DOHH2 (cell line): ENCODE results near the gene WDR41.

Source experiments
- H3F3A ChIP-seq: fragments of 200-600 bp; sonication (generic), shearing (Covaris generic); 2 replicates; pipeline ENCODE4 v1.6.0; 2016; ENCODE audit warnings: antibody characterized with exemption, mild to moderate bottlenecking; ENCODE audit not compliant: control insufficient read depth, insufficient read depth
- H3K27ac ChIP-seq: fragments of 200-600 bp; sonication (generic); 2 replicates; pipeline ENCODE4 v1.5.1; 2014; ENCODE audit warnings: low read depth, mild to moderate bottlenecking, low read length, moderate library complexity
- H3K27me3 ChIP-seq: fragments of 200-600 bp; sonication (generic); 2 replicates; pipeline ENCODE4 v1.6.1; 2014; ENCODE audit warnings: mild to moderate bottlenecking, low read length, mixed read lengths; ENCODE audit not compliant: control insufficient read depth
- H3K36me3 ChIP-seq: fragments of 200-600 bp; sonication (generic); 2 replicates; pipeline ENCODE4 v1.6.1; 2014; ENCODE audit warnings: mild to moderate bottlenecking, low read length, moderate library complexity, mixed read lengths; ENCODE audit not compliant: control insufficient read depth
- H3K4me1 ChIP-seq: fragments of 200-600 bp; sonication (generic); 2 replicates; pipeline ENCODE4 v1.6.1; 2014; ENCODE audit warnings: mild to moderate bottlenecking, low read length, mixed read lengths; ENCODE audit not compliant: control insufficient read depth
- H3K4me2 ChIP-seq: fragments of 200-600 bp; sonication (generic); 2 replicates; pipeline ENCODE4 v1.6.0; 2014; ENCODE audit warnings: mild to moderate bottlenecking, low read length, moderate library complexity
- H3K4me3 ChIP-seq: fragments of 200-600 bp; sonication (generic); 2 replicates; pipeline ENCODE4 v1.5.1; 2014; ENCODE audit warnings: mild to moderate bottlenecking, low read length, mixed read lengths
- H3K79me2 ChIP-seq: fragments of 200-600 bp; sonication (generic); 2 replicates; pipeline ENCODE4 v1.6.1; 2014; ENCODE audit warnings: mild to moderate bottlenecking, low read length, mixed read lengths; ENCODE audit not compliant: control insufficient read depth
- H3K9me2 ChIP-seq: fragments of 200-600 bp; sonication (generic); replicated peaks from 2 replicates; pipeline ENCODE4 v1.6.1; 2014; ENCODE audit warnings: mild to moderate bottlenecking, low read length, mixed read lengths; ENCODE audit not compliant: control insufficient read depth
- H3K9me3 ChIP-seq: fragments of 200-600 bp; sonication (generic); 2 replicates; pipeline ENCODE4 v1.6.1; 2014; ENCODE audit warnings: antibody characterized with exemption, low read length, mixed read lengths; ENCODE audit not compliant: control insufficient read depth, insufficient read depth
- H4K20me1 ChIP-seq: fragments of 200-600 bp; sonication (generic); 2 replicates; pipeline ENCODE4 v1.6.0; 2014; ENCODE audit warnings: low read depth, mild to moderate bottlenecking, antibody characterized with exemption, low read length, moderate library complexity; ENCODE audit not compliant: control insufficient read depth, insufficient read depth
- CTCF ChIP-seq: fragments of 200-600 bp; sonication (generic); IDR thresholded peaks from one replicate; pipeline ENCODE4 v1.5.1; 2014; ENCODE audit warnings: antibody characterized with exemption, mild to moderate bottlenecking, low read depth, low read length; ENCODE audit not compliant: poor library complexity, severe bottlenecking
- EZH2phosphoT487 ChIP-seq: fragments of 200-600 bp; sonication (generic); IDR thresholded peaks from 2 replicates; pipeline ENCODE4 v1.6.1; 2017; ENCODE audit warnings: borderline replicate concordance, mild to moderate bottlenecking, antibody characterized with exemption, low read length, moderate library complexity, mixed read lengths

Gene WDR41

GRCh38 chr5:77431719-77432118, 60.4 kb downstream of the WDR41 start:
- H3K4me3 ChIP-seq = no peak overlapping the region
- H3K4me1 ChIP-seq = no peaks in the 10 kb centered on the region
- no peaks in the 10 kb centered on the region for H3F3A ChIP-seq
- H3K36me3 ChIP-seq = peaks cover 56% of the 10 kb centered on the region
- H3K27ac ChIP-seq = no peak overlapping the region
- H3K4me2 ChIP-seq = no peak overlapping the region
- H3K27me3 ChIP-seq = no peaks in the 10 kb centered on the region
- no peaks in the 10 kb centered on the region for H3K9me3 ChIP-seq
- TF ChIP-seq CTCF (no peak), EZH2phosphoT487 (no peak)
- no peaks in the 10 kb centered on the region for H3K9me2 ChIP-seq
- H4K20me1 ChIP-seq = no peaks in the 10 kb centered on the region
- H3K79me2 ChIP-seq = no peaks in the 10 kb centered on the region

GRCh38 chr5:77431286-77431685, 60.8 kb downstream of the WDR41 start:
- Histone ChIP-seq H3K9me3 (no peaks in the 10 kb centered on the region), H3F3A (no peaks in the 10 kb centered on the region), H3K79me2 (no peaks in the 10 kb centered on the region), H3K4me2 (no peak overlapping the region), H3K36me3 (peaks cover 54% of the 10 kb centered on the region), H3K27me3 (no peaks in the 10 kb centered on the region), H3K4me1 (no peaks in the 10 kb centered on the region), H3K27ac (no peak overlapping the region), H3K9me2 (no peaks in the 10 kb centered on the region), H4K20me1 (no peaks in the 10 kb centered on the region), H3K4me3 (no peak overlapping the region)
- TF ChIP-seq CTCF (no peak), EZH2phosphoT487 (no peak)

GRCh38 chr5:77430726-77431125, 61.4 kb downstream of the WDR41 start:
- Histone ChIP-seq H3K36me3 (peaks cover 48% of the 10 kb centered on the region), H3K4me1 (no peaks in the 10 kb centered on the region), H3K79me2 (no peaks in the 10 kb centered on the region), H3K27me3 (no peaks in the 10 kb centered on the region), H3K27ac (no peak overlapping the region), H3K9me2 (no peaks in the 10 kb centered on the region), H3K4me3 (no peak overlapping the region), H3F3A (no peaks in the 10 kb centered on the region), H4K20me1 (no peaks in the 10 kb centered on the region), H3K9me3 (no peaks in the 10 kb centered on the region), H3K4me2 (no peak overlapping the region)
- TF ChIP-seq EZH2phosphoT487 = no peak
- no peak for TF ChIP-seq CTCF

GRCh38 chr5:77428526-77428925, 63.6 kb downstream of the WDR41 start:
- TF ChIP-seq EZH2phosphoT487 (no peak), CTCF (no peak)
- H3K9me3 ChIP-seq = no peaks in the 10 kb centered on the region
- H3K27me3 ChIP-seq = no peaks in the 10 kb centered on the region
- no peak overlapping the region for H3K4me3 ChIP-seq
- no peak overlapping the region for H3K4me2 ChIP-seq
- no peak overlapping the region for H3K27ac ChIP-seq
- H3F3A ChIP-seq = no peaks in the 10 kb centered on the region
- no peaks in the 10 kb centered on the region for H3K79me2 ChIP-seq
- no peaks in the 10 kb centered on the region for H4K20me1 ChIP-seq
- H3K4me1 ChIP-seq = peaks cover 10% of the 10 kb centered on the region
- peaks cover 35% of the 10 kb centered on the region for H3K36me3 ChIP-seq
- H3K9me2 ChIP-seq = no peaks in the 10 kb centered on the region
